ENCODE measurements around the gene MBD3L2B.
"Not testable (repeated sequence)": the region's sequence is repeated elsewhere in the genome, so short reads cannot be mapped to it uniquely, and the experiment has no call there.

DNA sequence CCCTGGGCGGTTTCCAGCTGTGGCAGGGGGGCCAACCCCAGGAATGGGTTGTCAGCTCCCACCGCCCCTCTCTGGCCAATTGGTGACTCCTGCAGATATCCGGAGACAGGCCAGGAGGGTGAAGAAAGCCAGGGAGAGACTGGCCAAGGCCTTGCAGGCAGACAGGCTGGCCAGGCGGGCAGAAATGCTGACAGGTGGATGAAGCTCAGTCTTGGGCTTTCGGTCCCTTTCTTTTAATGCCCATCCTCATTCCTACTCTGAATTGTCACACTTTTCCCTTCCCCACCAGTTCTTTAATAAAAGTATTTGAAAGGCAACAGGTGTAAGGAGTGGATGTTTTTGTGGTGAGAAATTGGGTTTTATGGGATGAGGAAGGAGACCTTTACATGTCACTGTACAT, 30.2 kb upstream of the MBD3L2B start:
- TF ChIP-seq POLR2AphosphoS5 (IDR thresholded peaks at IDR 0.05; ENCODE audit: insufficient read depth, low read depth, low read length); CTCF (IDR thresholded peaks at IDR 0.05; ENCODE audit: extremely low read depth in 1 of 2, insufficient read depth in 1 of 2, low read depth in 1 of 2, low read length in 2 of 2); POLR2A (IDR thresholded peaks at IDR 0.05; ENCODE audit: low read depth, low read length); EZH2 (IDR thresholded peaks at IDR 0.05; ENCODE audit: borderline replicate concordance, low read depth, low read length, severe bottlenecking); GATA2 (IDR thresholded peaks at IDR 0.05; ENCODE audit: insufficient read depth, insufficient read length, low read depth, low read length); MAX (IDR thresholded peaks at IDR 0.05; ENCODE audit: insufficient read depth, insufficient read length); JUN (IDR thresholded peaks at IDR 0.05; ENCODE audit: borderline replicate concordance, insufficient read depth, insufficient read length, low read depth); FOS (IDR thresholded peaks at IDR 0.05; ENCODE audit: borderline replicate concordance, insufficient read depth, low read length); MYC (IDR thresholded peaks at IDR 0.05; ENCODE audit: low read depth, low read length): not testable (repeated sequence)
